CD4-positive, alpha-beta T cell treated with Interleukin-17A for 1 hour (primary cell): Measurements from ENCODE around the gene RBMY1B.
"Not testable (repeated sequence)": the region's sequence is repeated elsewhere in the genome, so short reads cannot be mapped to it uniquely, and the experiment has no call there.

Source experiments
- DNase-seq: peaks from one replicate; pipeline ENCODE4 v3.0.0-alpha.2; 2020

Gene RBMY1B

DNA sequence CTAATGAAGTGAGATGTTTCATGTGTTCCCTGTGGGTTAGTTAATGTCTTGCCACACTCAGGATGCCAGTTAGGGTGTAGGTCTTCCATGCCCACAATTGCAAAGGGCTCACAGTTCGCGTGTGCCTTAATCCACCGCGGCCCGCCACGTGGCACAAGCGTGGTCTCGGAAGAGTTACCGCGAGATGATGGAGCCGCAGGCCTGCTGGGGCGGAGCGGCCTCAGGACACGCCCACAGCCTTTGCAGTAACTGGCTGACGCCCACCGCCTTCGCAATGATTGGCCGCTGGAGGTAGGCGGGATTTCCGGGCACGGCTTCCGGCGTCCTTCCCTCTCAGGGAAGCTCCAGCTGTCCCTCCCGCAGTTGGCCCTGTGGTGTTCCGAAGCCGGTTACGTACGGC lies at the start of gene RBMY1B:
TSS of gene RBMY1B (plus strand) at position 301 of the 400 bp plus-strand sequence. CDS start 2,013 bp downstream, outside the sequence.
- DNase-seq = not testable (repeated sequence)

DNA sequence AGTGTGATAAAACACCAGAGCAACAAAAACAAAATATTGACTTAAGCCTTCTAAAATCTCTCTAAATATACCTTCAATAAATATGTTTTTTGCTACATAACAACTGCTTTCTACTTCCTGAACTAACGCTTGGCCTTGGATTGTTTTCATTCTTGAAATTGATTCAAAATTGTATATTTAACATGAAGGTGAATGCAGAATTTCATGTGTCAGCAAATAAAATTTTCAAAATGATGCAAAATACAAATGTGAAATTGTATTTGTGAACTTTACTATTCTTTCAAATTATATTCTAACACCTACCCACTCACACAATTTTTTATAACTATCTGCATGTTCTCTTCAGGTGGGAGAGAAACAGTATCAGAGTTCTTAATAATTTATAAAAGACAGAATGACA lies 48.2 kb upstream of the RBMY1B start:
- DNase-seq = not testable (repeated sequence)

DNA sequence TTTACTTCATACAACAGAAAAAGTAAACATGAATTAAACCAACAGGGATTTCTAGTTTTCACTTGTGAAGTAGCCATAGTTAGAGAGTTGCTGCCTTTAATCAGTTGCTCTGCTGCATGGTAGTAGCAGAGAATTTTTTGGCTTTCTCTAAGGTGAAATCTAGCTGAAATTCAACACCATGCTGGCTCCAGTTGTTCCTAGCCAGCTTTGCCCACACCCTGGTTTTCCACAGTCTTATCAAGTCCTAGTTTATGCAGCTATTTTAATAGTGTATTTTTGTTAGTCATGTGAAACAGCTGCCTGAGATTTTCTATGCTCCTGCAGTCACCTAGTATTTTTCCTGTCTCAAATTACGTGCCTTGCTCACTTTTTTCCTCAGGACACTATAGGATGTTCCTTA lies 28.2 kb upstream of the RBMY1B start:
- no peak for DNase-seq

DNA sequence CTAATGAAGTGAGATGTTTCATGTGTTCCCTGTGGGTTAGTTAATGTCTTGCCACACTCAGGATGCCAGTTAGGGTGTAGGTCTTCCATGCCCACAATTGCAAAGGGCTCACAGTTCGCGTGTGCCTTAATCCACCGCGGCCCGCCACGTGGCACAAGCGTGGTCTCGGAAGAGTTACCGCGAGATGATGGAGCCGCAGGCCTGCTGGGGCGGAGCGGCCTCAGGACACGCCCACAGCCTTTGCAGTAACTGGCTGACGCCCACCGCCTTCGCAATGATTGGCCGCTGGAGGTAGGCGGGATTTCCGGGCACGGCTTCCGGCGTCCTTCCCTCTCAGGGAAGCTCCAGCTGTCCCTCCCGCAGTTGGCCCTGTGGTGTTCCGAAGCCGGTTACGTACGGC lies 23.4 kb downstream of the RBMY1B start, which contains the start of gene RBMY1A1:
TSS of gene RBMY1A1 (plus strand) at position 301 of the 400 bp plus-strand sequence. CDS start 2,013 bp downstream, outside the sequence.
- not testable (repeated sequence) for DNase-seq

DNA sequence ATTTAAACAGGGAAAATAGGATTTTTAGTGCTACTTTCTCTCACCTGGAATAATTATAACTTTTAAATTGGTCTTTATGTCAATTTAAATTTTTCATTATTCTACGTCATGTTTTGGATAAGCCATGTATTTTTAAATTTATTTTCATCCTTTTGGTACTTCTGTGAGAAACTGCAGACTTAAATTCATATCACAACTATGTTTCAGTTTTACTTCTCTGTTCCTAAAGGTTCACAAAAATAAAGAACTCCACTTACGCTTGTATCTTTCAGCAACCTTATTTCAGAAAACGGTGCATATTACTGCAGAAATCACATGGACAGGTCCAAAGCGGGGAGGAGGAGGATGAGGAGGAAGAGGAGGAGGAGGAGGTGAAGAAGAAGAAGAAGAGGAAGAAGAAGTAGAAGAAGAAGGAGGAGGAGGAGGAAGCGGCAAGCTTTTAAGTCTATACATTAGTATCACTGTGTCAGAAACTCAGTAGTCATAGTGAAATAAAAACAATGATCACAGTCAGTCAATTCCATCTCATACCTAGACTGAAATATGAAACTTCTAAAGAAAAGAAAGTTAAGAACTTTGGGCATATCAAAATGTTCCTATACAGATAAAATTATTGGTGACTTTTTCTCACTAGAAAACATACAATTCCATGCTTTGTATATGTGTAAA lies 48.3 kb downstream of the RBMY1B start:
- DNase-seq = not testable (repeated sequence)
